Panc1 (cell line): ENCODE measurements around the gene SH3GL1. TPM values are rescaled to one million over a fixed set of nuclear protein-coding genes. Genes with fewer than 3 reads are reported as not detected.

ENCODE experiments used
- ATAC-seq: fragments of 200-7000 bp; cut with Tn5 transposase; 2 replicates; pipeline ENCODE4 v1.9.1; 2020; ENCODE audit warnings: mild to moderate bottlenecking, moderate library complexity
- BruUV-seq: library from RNA; stranded (reverse); fragments of 400-500 nt; replicated peaks from 2 replicates; lab custom pipeline; 2021; lab: Mats Ljungman, UMichigan
- CTCF ChIA-PET: fragments of 300-600 bp; sonication (Branson Sonifier 250); formaldehyde crosslinking; loops from one replicate; lab custom pipeline; 2022; ENCODE audit warnings: antibody characterized with exemption; lab: Charles Lee
- POLR2A ChIA-PET: fragments of 300-600 bp; sonication (Branson Sonifier 250); formaldehyde crosslinking; loops from one replicate; lab custom pipeline; 2022; ENCODE audit warnings: antibody characterized with exemption; lab: Charles Lee
- DNase-seq: peaks from one replicate; pipeline ENCODE4 v3.0.0-alpha.2; 2010; ENCODE audit warnings: low read depth, low spot score
- H3K27ac ChIP-seq: 2 replicates; pipeline ENCODE4 v1.5.1; 2011; ENCODE audit warnings: mild to moderate bottlenecking, low read length, inconsistent platforms
- H3K27me3 ChIP-seq: fragments of 200-500 bp; sonication (Bioruptor generic); 2 replicates; pipeline ENCODE4 v1.6.0; 2014; ENCODE audit warnings: low read length, inconsistent platforms; ENCODE audit not compliant: control insufficient read depth, insufficient read depth
- H3K36me3 ChIP-seq: fragments of 200-500 bp; sonication (Bioruptor generic); 2 replicates; pipeline ENCODE4 v1.5.1; 2014; ENCODE audit warnings: inconsistent platforms, mild to moderate bottlenecking, low read length, moderate library complexity; ENCODE audit not compliant: control insufficient read depth, insufficient read depth
- H3K4me1 ChIP-seq: 2 replicates; pipeline ENCODE4 v1.5.1; 2011; ENCODE audit warnings: inconsistent platforms, mild to moderate bottlenecking, low read length, moderate library complexity; ENCODE audit not compliant: control insufficient read depth, insufficient read depth
- H3K4me3 ChIP-seq, 2 experiments: 2 replicates each; pipeline ENCODE4 v1.5.1; 2011 to 2012; ENCODE audit warnings: low read depth in 2 of 2, low read length in 2 of 2, mild to moderate bottlenecking in 2 of 2, inconsistent platforms in 1 of 2, moderate library complexity in 1 of 2
- H3K9me3 ChIP-seq: fragments of 200-500 bp; sonication (Bioruptor generic); 2 replicates; pipeline ENCODE4 v1.5.1; 2014; ENCODE audit warnings: low read depth, mild to moderate bottlenecking, inconsistent platforms, low read length, moderate library complexity; ENCODE audit not compliant: control insufficient read depth, insufficient read depth
- POLR2AphosphoS5 ChIP-seq: IDR thresholded peaks from 2 replicates; pipeline ENCODE4 v1.6.1; 2012; ENCODE audit warnings: mild to moderate bottlenecking, low read depth, low read length, moderate library complexity
- SIN3A ChIP-seq: IDR thresholded peaks from 2 replicates; pipeline ENCODE4 v1.6.1; 2012; ENCODE audit warnings: low read depth, mild to moderate bottlenecking, low read length, moderate library complexity, borderline replicate concordance; ENCODE audit not compliant: insufficient read depth
- TCF7L2 ChIP-seq: IDR thresholded peaks from 2 replicates; pipeline ENCODE4 v1.6.1; 2011; ENCODE audit warnings: mild to moderate bottlenecking, low read depth, low read length, inconsistent platforms
- in situ Hi-C: cut with HindIII; loops from 2 replicates; pipeline ENCODE4 v1.10.0; 2016; ENCODE audit warnings: low sequenced_read_pairs, low pct_unique_long_range_greater_than_20kb
- intact Hi-C: fragments of 100-400 bp; cut with micrococcal nuclease; formaldehyde crosslinking; loops from one replicate; pipeline ENCODE4 v1.10.0; 2022; ENCODE audit not compliant: unreplicated experiment
- total RNA-seq: library from RNA; stranded (reverse); gene quantifications from one replicate; pipeline ENCODE4 v1.2.1, GENCODE V29; 2021; ENCODE audit not compliant: unreplicated experiment
- TF ChIP-seq, protein P1 (sequence below), 2 experiments: IDR thresholded peaks; 2 replicates each; pipeline ENCODE4 v1.6.1; 2011 to 2012; ENCODE audit warnings: low read depth in 2 of 2, control low read depth in 1 of 2, low read length in 1 of 2, mild to moderate bottlenecking in 1 of 2, moderate library complexity in 1 of 2; ENCODE audit not compliant: insufficient read depth in 1 of 2
- TF ChIP-seq, protein P2 (sequence below): fragments of 450-650 bp; IDR thresholded peaks from 2 replicates; pipeline ENCODE4 v1.5.1; 2017; ENCODE audit warnings: mild to moderate bottlenecking

The SH3GL1 gene
- total RNA-seq, 1 experiment from 2014 or later = 57.1 TPM

DNA sequence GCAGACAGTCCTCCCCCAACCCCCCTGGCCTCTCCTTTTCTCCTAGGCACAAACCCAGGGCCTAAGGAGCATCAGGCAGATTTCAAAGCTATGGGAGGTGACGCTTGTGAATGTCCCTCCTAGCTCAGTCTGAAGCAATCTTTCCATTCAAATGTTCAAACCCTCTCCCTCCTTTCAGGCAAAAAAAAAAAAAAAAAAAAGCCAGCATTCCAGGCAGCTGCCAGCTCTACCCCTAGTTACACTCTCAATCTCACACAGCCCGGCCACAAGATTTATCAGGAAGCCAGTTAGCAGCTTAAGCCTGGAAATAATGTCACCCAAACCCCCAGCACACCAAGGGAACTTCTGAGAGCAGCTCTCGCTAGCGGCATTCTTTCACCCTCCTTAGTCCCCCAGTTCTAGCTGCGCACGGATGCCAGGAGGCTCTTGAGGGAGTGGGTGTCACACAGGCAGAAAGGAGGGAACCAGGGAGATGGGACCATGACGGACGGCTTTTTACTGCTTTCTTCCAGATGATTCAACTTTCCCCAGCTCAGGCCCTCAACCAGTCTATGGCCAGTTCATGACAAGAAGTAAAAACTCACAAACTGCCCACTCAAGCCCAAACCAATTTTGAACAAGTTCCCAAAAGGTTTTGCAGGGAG lies 6.3 kb downstream of the SH3GL1 start:
- no TSS peak for BruUV-seq

DNA sequence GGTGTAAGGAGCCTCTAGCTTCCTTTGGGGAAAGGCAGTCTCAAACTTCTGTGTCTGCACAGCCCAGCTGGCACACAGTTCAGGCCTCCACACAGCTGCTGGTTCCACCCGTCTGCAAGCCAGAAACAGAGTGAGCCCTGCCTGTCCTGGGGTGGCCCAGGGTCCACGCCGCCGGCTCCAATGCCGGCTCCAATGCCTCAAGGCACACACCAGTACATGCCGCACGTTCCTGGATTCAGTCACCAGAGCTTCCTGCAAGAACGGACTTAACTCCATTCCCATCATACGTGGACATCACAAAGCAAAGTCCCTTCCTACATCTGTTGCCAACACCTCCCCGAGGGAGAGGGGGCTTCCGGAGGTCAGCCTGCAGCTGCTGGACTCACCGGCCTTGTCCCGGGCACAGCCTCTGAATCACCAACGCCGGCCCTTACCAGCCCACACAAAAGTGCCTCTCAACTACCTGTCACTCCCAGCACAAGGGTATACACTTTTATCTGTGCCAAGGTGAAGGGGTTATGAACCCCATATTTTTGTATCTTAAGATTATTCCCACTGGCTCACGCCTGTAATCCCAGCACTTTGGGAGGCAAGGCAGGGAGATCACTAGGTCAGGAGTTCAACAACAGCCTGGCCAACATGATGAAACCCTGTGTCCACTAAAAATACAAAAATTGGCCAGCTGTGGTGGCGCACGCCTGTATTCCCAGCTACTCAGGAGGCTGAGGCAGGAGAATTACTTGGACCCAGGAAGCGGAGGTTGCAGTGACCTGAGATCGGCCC lies 8.5 kb downstream of the SH3GL1 start:
- Histone ChIP-seq H3K36me3 (no peaks in the 10 kb centered on the region), H3K27ac (no peak overlapping the region), H3K4me1 (peaks cover 14% of the 10 kb centered on the region), H3K27me3 (no peaks in the 10 kb centered on the region), H3K9me3 (no peaks in the 10 kb centered on the region), H3K4me3 (no peak overlapping the region)
- ATAC-seq (peak; percentile 37), DNase-seq (no peak)
- no TSS peak for BruUV-seq
- TF ChIP-seq POLR2AphosphoS5 (no peak), SIN3A (no peak), TCF7L2 (no peak)
- TF ChIP-seq, protein P1, sequence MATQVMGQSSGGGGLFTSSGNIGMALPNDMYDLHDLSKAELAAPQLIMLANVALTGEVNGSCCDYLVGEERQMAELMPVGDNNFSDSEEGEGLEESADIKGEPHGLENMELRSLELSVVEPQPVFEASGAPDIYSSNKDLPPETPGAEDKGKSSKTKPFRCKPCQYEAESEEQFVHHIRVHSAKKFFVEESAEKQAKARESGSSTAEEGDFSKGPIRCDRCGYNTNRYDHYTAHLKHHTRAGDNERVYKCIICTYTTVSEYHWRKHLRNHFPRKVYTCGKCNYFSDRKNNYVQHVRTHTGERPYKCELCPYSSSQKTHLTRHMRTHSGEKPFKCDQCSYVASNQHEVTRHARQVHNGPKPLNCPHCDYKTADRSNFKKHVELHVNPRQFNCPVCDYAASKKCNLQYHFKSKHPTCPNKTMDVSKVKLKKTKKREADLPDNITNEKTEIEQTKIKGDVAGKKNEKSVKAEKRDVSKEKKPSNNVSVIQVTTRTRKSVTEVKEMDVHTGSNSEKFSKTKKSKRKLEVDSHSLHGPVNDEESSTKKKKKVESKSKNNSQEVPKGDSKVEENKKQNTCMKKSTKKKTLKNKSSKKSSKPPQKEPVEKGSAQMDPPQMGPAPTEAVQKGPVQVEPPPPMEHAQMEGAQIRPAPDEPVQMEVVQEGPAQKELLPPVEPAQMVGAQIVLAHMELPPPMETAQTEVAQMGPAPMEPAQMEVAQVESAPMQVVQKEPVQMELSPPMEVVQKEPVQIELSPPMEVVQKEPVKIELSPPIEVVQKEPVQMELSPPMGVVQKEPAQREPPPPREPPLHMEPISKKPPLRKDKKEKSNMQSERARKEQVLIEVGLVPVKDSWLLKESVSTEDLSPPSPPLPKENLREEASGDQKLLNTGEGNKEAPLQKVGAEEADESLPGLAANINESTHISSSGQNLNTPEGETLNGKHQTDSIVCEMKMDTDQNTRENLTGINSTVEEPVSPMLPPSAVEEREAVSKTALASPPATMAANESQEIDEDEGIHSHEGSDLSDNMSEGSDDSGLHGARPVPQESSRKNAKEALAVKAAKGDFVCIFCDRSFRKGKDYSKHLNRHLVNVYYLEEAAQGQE (IDR thresholded peaks at IDR 0.05; ENCODE audit: insufficient read depth in 1 of 2, low read depth in 2 of 2, low read length in 1 of 2) = no peak
- TF ChIP-seq, protein P2, sequence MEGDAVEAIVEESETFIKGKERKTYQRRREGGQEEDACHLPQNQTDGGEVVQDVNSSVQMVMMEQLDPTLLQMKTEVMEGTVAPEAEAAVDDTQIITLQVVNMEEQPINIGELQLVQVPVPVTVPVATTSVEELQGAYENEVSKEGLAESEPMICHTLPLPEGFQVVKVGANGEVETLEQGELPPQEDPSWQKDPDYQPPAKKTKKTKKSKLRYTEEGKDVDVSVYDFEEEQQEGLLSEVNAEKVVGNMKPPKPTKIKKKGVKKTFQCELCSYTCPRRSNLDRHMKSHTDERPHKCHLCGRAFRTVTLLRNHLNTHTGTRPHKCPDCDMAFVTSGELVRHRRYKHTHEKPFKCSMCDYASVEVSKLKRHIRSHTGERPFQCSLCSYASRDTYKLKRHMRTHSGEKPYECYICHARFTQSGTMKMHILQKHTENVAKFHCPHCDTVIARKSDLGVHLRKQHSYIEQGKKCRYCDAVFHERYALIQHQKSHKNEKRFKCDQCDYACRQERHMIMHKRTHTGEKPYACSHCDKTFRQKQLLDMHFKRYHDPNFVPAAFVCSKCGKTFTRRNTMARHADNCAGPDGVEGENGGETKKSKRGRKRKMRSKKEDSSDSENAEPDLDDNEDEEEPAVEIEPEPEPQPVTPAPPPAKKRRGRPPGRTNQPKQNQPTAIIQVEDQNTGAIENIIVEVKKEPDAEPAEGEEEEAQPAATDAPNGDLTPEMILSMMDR = no peak
- in situ Hi-C loops (no loop called here), intact Hi-C loops (no loop called here)
- CTCF ChIA-PET = no interaction called here
- POLR2A ChIA-PET = no interaction called here

More for the DNA sequence above, 6.3 kb downstream of the SH3GL1 start:
- ChIA-PET CTCF (interaction anchor here (0.5 kb wide), 1 partner anchor 495 kb away, joined by 7 read pairs; no protein-coding TSS in a partner anchor), POLR2A (no interaction called here)
- H3K27ac ChIP-seq = no peak overlapping the region
- H3K36me3 ChIP-seq = no peaks in the 10 kb centered on the region
- no peaks in the 10 kb centered on the region for H3K27me3 ChIP-seq
- DNase-seq (no peak), ATAC-seq (no peak)
- TF ChIP-seq POLR2AphosphoS5 = no peak
- TF ChIP-seq TCF7L2 = no peak
- TF ChIP-seq, protein P1 (IDR thresholded peaks at IDR 0.05; ENCODE audit: insufficient read depth in 1 of 2, low read depth in 2 of 2, low read length in 1 of 2) = no peak
- TF ChIP-seq, protein P2 = no peak
- TF ChIP-seq SIN3A = no peak
- in situ Hi-C loops = no loop called here
- H3K4me3 ChIP-seq = no peak overlapping the region
- intact Hi-C loops = no loop called here
- no peaks in the 10 kb centered on the region for H3K9me3 ChIP-seq
- H3K4me1 ChIP-seq = peaks cover 16% of the 10 kb centered on the region
